Activated naive CD8-positive, alpha-beta T cell treated with anti-CD3 and anti-CD28 coated beads, Interleukin-2, amount 10 ng/mL, durations not matched to agents 7 days and 5 days (primary cell): ENCODE data around the gene PLXDC2. TPM values are rescaled to one million over a fixed set of nuclear protein-coding genes. Genes with fewer than 3 reads are reported as not detected.

Experiments
- ATAC-seq: fragments of 150-1000 bp; cut with Tn5 transposase; one replicate; pipeline ENCODE4 v1.10.0; 2021; ENCODE audit warnings: low read depth, moderate library complexity
- POLR2A ChIA-PET: fragments of 350-600 bp; sonication (Branson Sonifier 250); formaldehyde crosslinking; loops from one replicate; lab custom pipeline; 2021; ENCODE audit warnings: antibody characterized with exemption; lab: Charles Lee
- DNase-seq: peaks from one replicate; pipeline ENCODE4 v3.0.0; 2021
- H3K27ac Mint-ChIP-seq: one replicate; pipeline ENCODE4 v1.8.0; 2022; ENCODE audit warnings: mild to moderate bottlenecking, mixed read lengths
- H3K27me3 Mint-ChIP-seq: one replicate; pipeline ENCODE4 v1.8.0; 2022; ENCODE audit warnings: mild to moderate bottlenecking, moderate library complexity, mixed read lengths
- H3K36me3 Mint-ChIP-seq: one replicate; pipeline ENCODE4 v1.8.0; 2021; ENCODE audit warnings: mild to moderate bottlenecking, mixed read lengths
- H3K4me1 Mint-ChIP-seq: one replicate; pipeline ENCODE4 v1.8.0; 2021; ENCODE audit warnings: mixed read lengths
- H3K4me3 Mint-ChIP-seq: one replicate; pipeline ENCODE4 v1.8.0; 2022; ENCODE audit warnings: mild to moderate bottlenecking, moderate library complexity, mixed read lengths
- H3K9me3 Mint-ChIP-seq: one replicate; pipeline ENCODE4 v1.8.0; 2021; ENCODE audit warnings: mixed read lengths
- total RNA-seq, 2 experiments: library from RNA; stranded (reverse); gene quantifications; one replicate each; pipeline ENCODE4 v1.2.3, GENCODE V29; 2021

The PLXDC2 gene
- total RNA-seq, 2 experiments from 2014 or later: 0.86 to 1.0 TPM

GRCh38 chr10:19824381-19825342 is 8.4 kb downstream of the PLXDC2 start:
- Mint-ChIP-seq H3K27ac (no peak overlapping the region), H3K36me3 (no peaks in the 10 kb centered on the region), H3K4me1 (no peaks in the 10 kb centered on the region), H3K9me3 (no peaks in the 10 kb centered on the region), H3K4me3 (no peak overlapping the region), H3K27me3 (peaks cover 2% of the 10 kb centered on the region)
- ATAC-seq (no peak), DNase-seq (no peak)
- POLR2A ChIA-PET: no interaction called here

GRCh38 chr10:19825700-19826099 is 9.5 kb downstream of the PLXDC2 start:
- no peak overlapping the region for H3K27ac Mint-ChIP-seq
- no peak for ATAC-seq
- H3K36me3 Mint-ChIP-seq: no peaks in the 10 kb centered on the region
- POLR2A ChIA-PET: no interaction called here
- H3K9me3 Mint-ChIP-seq: no peaks in the 10 kb centered on the region
- no peak overlapping the region for H3K4me3 Mint-ChIP-seq
- no peaks in the 10 kb centered on the region for H3K4me1 Mint-ChIP-seq
- no peak for DNase-seq
- H3K27me3 Mint-ChIP-seq: peaks cover 2% of the 10 kb centered on the region

GRCh38 chr10:19826712-19827111 is 10.5 kb downstream of the PLXDC2 start:
- no peaks in the 10 kb centered on the region for H3K36me3 Mint-ChIP-seq

GRCh38 chr10:19828278-19829049 is 12.2 kb downstream of the PLXDC2 start:
- ATAC-seq (no peak), DNase-seq (no peak)
- H3K9me3 Mint-ChIP-seq: peaks cover 4% of the 10 kb centered on the region
- no peak overlapping the region for H3K27ac Mint-ChIP-seq
- no peaks in the 10 kb centered on the region for H3K27me3 Mint-ChIP-seq
- no peaks in the 10 kb centered on the region for H3K4me1 Mint-ChIP-seq
- POLR2A ChIA-PET: interaction anchor here (0.7 kb wide), 1 partner anchor 9 kb away, joined by 3 read pairs; no protein-coding TSS in a partner anchor
- no peak overlapping the region for H3K4me3 Mint-ChIP-seq
- no peaks in the 10 kb centered on the region for H3K36me3 Mint-ChIP-seq

More at GRCh38 chr10:19826712-19827111, 10.5 kb downstream of the PLXDC2 start:
- DNase-seq (no peak), ATAC-seq (no peak)
- H3K27ac Mint-ChIP-seq: no peak overlapping the region
- H3K4me3 Mint-ChIP-seq: no peak overlapping the region
- POLR2A ChIA-PET: no interaction called here
- peaks cover 3% of the 10 kb centered on the region for H3K9me3 Mint-ChIP-seq
- H3K27me3 Mint-ChIP-seq: no peaks in the 10 kb centered on the region
- H3K4me1 Mint-ChIP-seq: no peaks in the 10 kb centered on the region

- Mint-ChIP-seq H3K4me3 (no peak overlapping the region), H3K27ac (no peak overlapping the region), H3K27me3 (no peaks in the 10 kb centered on the region), H3K36me3 (no peaks in the 10 kb centered on the region), H3K4me1 (no peaks in the 10 kb centered on the region), H3K9me3 (peaks cover 4% of the 10 kb centered on the region)
- POLR2A ChIA-PET: no interaction called here
- ATAC-seq (no peak), DNase-seq (no peak)
Observed at GRCh38 chr10:19832699-19833098, 16.5 kb downstream of the PLXDC2 start.

- POLR2A ChIA-PET: no interaction called here
- no peak overlapping the region for H3K27ac Mint-ChIP-seq
- no peaks in the 10 kb centered on the region for H3K27me3 Mint-ChIP-seq
- no peaks in the 10 kb centered on the region for H3K4me1 Mint-ChIP-seq
- ATAC-seq (no peak), DNase-seq (no peak)
- no peak overlapping the region for H3K4me3 Mint-ChIP-seq
- H3K36me3 Mint-ChIP-seq: no peaks in the 10 kb centered on the region
- H3K9me3 Mint-ChIP-seq: peaks cover 4% of the 10 kb centered on the region
Observed at GRCh38 chr10:19833170-19833824, 17.1 kb downstream of the PLXDC2 start.

- Mint-ChIP-seq H3K9me3 (peaks cover 4% of the 10 kb centered on the region), H3K4me1 (no peaks in the 10 kb centered on the region), H3K27me3 (no peaks in the 10 kb centered on the region), H3K4me3 (no peak overlapping the region), H3K27ac (no peak overlapping the region), H3K36me3 (no peaks in the 10 kb centered on the region)
- DNase-seq (no peak), ATAC-seq (no peak)
- POLR2A ChIA-PET: no interaction called here
Observed at GRCh38 chr10:19835952-19836351, 19.7 kb downstream of the PLXDC2 start.

GRCh38 chr10:19839090-19839489 is 22.9 kb downstream of the PLXDC2 start:
- Mint-ChIP-seq H3K27me3 (peaks cover 2% of the 10 kb centered on the region), H3K4me1 (no peaks in the 10 kb centered on the region), H3K9me3 (no peaks in the 10 kb centered on the region)

GRCh38 chr10:19839552-19839951 is 23.3 kb downstream of the PLXDC2 start:
- no peak overlapping the region for H3K27ac Mint-ChIP-seq
- H3K4me3 Mint-ChIP-seq: no peak overlapping the region
- POLR2A ChIA-PET: no interaction called here
- no peaks in the 10 kb centered on the region for H3K36me3 Mint-ChIP-seq
- H3K27me3 Mint-ChIP-seq: peaks cover 2% of the 10 kb centered on the region
- DNase-seq (no peak), ATAC-seq (no peak)
- H3K4me1 Mint-ChIP-seq: no peaks in the 10 kb centered on the region
- no peaks in the 10 kb centered on the region for H3K9me3 Mint-ChIP-seq

More at GRCh38 chr10:19839090-19839489, 22.9 kb downstream of the PLXDC2 start:
- Mint-ChIP-seq H3K4me3 (no peak overlapping the region), H3K27ac (no peak overlapping the region), H3K36me3 (no peaks in the 10 kb centered on the region)
- DNase-seq: no peak
- POLR2A ChIA-PET: no interaction called here
- ATAC-seq: no peak

- Mint-ChIP-seq H3K36me3 (no peaks in the 10 kb centered on the region), H3K4me1 (no peaks in the 10 kb centered on the region), H3K9me3 (no peaks in the 10 kb centered on the region), H3K4me3 (no peak overlapping the region), H3K27ac (no peak overlapping the region), H3K27me3 (peaks cover 2% of the 10 kb centered on the region)
- ATAC-seq (no peak), DNase-seq (no peak)
- POLR2A ChIA-PET: no interaction called here
Observed at GRCh38 chr10:19840776-19841175, 24.5 kb downstream of the PLXDC2 start.

- H3K9me3 Mint-ChIP-seq: no peaks in the 10 kb centered on the region
- no peaks in the 10 kb centered on the region for H3K36me3 Mint-ChIP-seq
- ATAC-seq: no peak
- H3K4me1 Mint-ChIP-seq: no peaks in the 10 kb centered on the region
- DNase-seq: no peak
- peaks cover 2% of the 10 kb centered on the region for H3K27me3 Mint-ChIP-seq
- no peak overlapping the region for H3K4me3 Mint-ChIP-seq
- no peak overlapping the region for H3K27ac Mint-ChIP-seq
- POLR2A ChIA-PET: no interaction called here
Observed at GRCh38 chr10:19843487-19843886, 27.3 kb downstream of the PLXDC2 start.

GRCh38 chr10:19845503-19846368 is 29.5 kb downstream of the PLXDC2 start:
- H3K27ac Mint-ChIP-seq: no peak overlapping the region

More at GRCh38 chr10:19845503-19846368, 29.5 kb downstream of the PLXDC2 start:
- POLR2A ChIA-PET: no interaction called here
- ATAC-seq (no peak), DNase-seq (no peak)
- Mint-ChIP-seq H3K27me3 (peaks cover 2% of the 10 kb centered on the region), H3K4me1 (no peaks in the 10 kb centered on the region), H3K36me3 (no peaks in the 10 kb centered on the region), H3K4me3 (no peak overlapping the region), H3K9me3 (no peaks in the 10 kb centered on the region)
